ENCODE measurements around the gene ITFG2. TPM values are rescaled to one million over a fixed set of nuclear protein-coding genes. Genes with fewer than 3 reads are reported as not detected.

The ITFG2 gene
- total RNA-seq, 1 experiment from 2014 or later, result 28.1 TPM

DNA sequence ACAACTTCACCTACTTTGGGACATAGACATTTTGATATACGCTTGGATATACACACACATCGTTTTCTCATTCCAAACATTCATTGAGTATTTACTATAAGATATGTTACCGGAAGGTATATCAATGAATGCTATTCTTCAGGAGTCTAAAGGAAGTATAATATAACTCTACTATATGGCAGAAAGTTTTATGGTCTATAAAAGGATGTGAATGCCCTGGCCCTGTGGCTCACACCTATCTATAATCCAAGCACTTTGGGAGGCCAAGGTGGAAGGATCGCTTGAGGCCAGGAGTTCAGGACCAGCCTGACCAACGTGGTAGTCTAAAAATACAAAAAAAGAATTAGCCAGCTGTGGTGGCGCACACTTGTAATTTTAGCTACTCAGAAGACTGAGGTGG is 16.8 kb downstream of the ITFG2 start:
- peaks cover 41% of the 10 kb centered on the region for H3K36me3 Mint-ChIP-seq (ENCODE audit: insufficient read depth, unreplicated experiment)
- H3K27ac Mint-ChIP-seq (ENCODE audit: low read depth, unreplicated experiment), result no peak overlapping the region
- no peak overlapping the region for H3K4me3 Mint-ChIP-seq (ENCODE audit: unreplicated experiment)
- DNase-seq (ENCODE audit: unreplicated experiment), result no peak
- POLR2A ChIA-PET, result no interaction called here
- no peaks in the 10 kb centered on the region for H3K4me1 Mint-ChIP-seq (ENCODE audit: insufficient read depth, unreplicated experiment)
- intact Hi-C loops (cut with micrococcal nuclease), result no loop called here
- TF ChIP-seq, protein P1, sequence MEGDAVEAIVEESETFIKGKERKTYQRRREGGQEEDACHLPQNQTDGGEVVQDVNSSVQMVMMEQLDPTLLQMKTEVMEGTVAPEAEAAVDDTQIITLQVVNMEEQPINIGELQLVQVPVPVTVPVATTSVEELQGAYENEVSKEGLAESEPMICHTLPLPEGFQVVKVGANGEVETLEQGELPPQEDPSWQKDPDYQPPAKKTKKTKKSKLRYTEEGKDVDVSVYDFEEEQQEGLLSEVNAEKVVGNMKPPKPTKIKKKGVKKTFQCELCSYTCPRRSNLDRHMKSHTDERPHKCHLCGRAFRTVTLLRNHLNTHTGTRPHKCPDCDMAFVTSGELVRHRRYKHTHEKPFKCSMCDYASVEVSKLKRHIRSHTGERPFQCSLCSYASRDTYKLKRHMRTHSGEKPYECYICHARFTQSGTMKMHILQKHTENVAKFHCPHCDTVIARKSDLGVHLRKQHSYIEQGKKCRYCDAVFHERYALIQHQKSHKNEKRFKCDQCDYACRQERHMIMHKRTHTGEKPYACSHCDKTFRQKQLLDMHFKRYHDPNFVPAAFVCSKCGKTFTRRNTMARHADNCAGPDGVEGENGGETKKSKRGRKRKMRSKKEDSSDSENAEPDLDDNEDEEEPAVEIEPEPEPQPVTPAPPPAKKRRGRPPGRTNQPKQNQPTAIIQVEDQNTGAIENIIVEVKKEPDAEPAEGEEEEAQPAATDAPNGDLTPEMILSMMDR (IDR thresholded peaks at IDR 0.05; ENCODE audit: unreplicated experiment), result no peak
- no TSS peak for BruUV-seq (replicated peaks)
- H3K27me3 Mint-ChIP-seq (ENCODE audit: insufficient read depth, unreplicated experiment), result no peaks in the 10 kb centered on the region
- CTCF ChIA-PET, result no interaction called here
- H3K9me3 Mint-ChIP-seq (ENCODE audit: unreplicated experiment), result no peaks in the 10 kb centered on the region

DNA sequence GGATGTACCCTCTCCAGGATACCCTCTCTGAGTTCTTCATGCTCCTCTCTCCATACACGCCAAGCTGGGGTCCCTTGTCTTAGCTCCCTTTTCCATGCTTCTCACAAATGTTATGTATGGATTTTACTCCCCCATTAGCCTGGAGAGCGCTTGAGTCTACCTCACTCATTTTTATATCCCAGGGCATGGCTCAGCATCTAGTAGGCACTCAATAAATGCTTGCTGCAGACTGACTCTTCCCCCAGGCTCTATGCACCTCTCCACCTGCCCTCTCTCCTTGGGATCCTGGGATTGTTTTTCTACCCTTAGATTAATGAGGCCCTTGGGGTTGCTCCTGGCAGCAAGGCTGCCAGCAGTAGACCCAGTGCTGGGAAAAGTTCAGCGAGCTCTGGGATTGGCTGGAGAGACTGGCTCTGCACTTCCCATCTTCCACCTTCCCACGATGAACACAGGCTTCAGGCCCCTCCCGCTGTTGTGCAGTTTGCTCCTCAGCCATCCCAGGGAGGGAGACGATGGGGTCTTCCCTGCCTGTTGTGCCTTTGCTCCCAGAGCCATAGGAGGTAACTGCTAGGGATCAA is 20.2 kb downstream of the ITFG2 start:
- CTCF ChIA-PET, result interaction anchor here (0.9 to 1.7 kb wide), 2 partner anchors 12 to 21 kb away, joined by 3 to 4 read pairs; no protein-coding TSS in a partner anchor
- DNase-seq (ENCODE audit: unreplicated experiment), result no peak
- intact Hi-C loops (cut with micrococcal nuclease), result no loop called here
- no TSS peak for BruUV-seq (replicated peaks)
- Mint-ChIP-seq H3K36me3 (ENCODE audit: insufficient read depth, unreplicated experiment) (peaks cover 25% of the 10 kb centered on the region), H3K27ac (ENCODE audit: low read depth, unreplicated experiment) (no peak overlapping the region), H3K27me3 (ENCODE audit: insufficient read depth, unreplicated experiment) (no peaks in the 10 kb centered on the region), H3K4me1 (ENCODE audit: insufficient read depth, unreplicated experiment) (no peaks in the 10 kb centered on the region), H3K4me3 (ENCODE audit: unreplicated experiment) (no peak overlapping the region), H3K9me3 (ENCODE audit: unreplicated experiment) (no peaks in the 10 kb centered on the region)
- TF ChIP-seq, protein P1 (IDR thresholded peaks at IDR 0.05; ENCODE audit: unreplicated experiment), result no peak
- POLR2A ChIA-PET, result no interaction called here

DNA sequence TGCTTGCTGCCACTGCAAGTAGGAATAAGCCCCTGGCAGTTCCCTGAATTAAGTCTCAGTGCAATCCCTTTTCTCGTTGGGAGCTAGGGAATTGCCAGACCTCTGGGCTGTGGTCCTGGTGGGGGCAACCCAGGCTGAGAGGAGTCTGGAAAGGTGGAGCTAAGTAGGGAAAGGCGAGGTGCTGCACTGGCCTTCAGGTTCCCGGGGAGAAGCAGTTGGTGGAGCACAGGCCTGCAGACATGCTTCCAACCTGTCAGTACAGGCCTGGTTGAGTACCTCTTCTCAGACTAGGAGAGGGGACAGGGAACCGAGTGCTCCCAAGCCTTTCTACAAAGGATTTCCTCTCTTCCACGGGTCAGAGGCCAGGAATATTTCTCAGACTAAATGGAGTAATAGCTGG is 20.9 kb downstream of the ITFG2 start:
- Mint-ChIP-seq H3K4me1 (ENCODE audit: insufficient read depth, unreplicated experiment) (no peaks in the 10 kb centered on the region), H3K27me3 (ENCODE audit: insufficient read depth, unreplicated experiment) (no peaks in the 10 kb centered on the region), H3K27ac (ENCODE audit: low read depth, unreplicated experiment) (no peak overlapping the region), H3K36me3 (ENCODE audit: insufficient read depth, unreplicated experiment) (peaks cover 25% of the 10 kb centered on the region), H3K9me3 (ENCODE audit: unreplicated experiment) (no peaks in the 10 kb centered on the region), H3K4me3 (ENCODE audit: unreplicated experiment) (no peak overlapping the region)
- TF ChIP-seq, protein P1 (IDR thresholded peaks at IDR 0.05; ENCODE audit: unreplicated experiment), result no peak
- no TSS peak for BruUV-seq (replicated peaks)
- no peak for DNase-seq (ENCODE audit: unreplicated experiment)
- ChIA-PET POLR2A (interaction anchor here (1.0 kb wide), 1 partner anchor 19 kb away, joined by 5 read pairs; no protein-coding TSS in a partner anchor), CTCF (interaction anchor here (0.9 to 1.7 kb wide), 2 partner anchors 12 to 21 kb away, joined by 3 to 4 read pairs; no protein-coding TSS in a partner anchor)
- intact Hi-C loops (cut with micrococcal nuclease), result no loop called here

DNA sequence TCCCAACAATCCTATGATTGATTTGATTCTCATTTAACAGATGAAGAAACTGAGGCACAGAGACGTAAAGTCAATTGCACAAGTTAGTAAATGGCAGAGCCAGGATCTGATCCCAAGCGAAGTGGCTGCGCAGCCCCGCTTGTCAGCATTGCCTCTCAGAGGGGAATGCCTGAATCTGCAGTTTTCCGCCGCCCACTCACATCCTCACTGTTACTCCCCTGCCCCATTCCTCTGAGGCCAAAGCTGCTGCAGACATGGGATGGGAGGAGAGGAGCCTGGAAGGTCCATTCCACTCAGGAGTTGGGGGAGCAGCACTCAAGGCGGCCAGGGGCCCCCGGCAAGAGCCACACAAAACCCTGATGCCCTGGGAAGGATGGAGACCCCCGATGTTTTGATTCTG is 21.3 kb downstream of the ITFG2 start:
- BruUV-seq (replicated peaks), result no TSS peak
- no peaks in the 10 kb centered on the region for H3K4me1 Mint-ChIP-seq (ENCODE audit: insufficient read depth, unreplicated experiment)
- intact Hi-C loops (cut with micrococcal nuclease), result no loop called here
- H3K4me3 Mint-ChIP-seq (ENCODE audit: unreplicated experiment), result no peak overlapping the region
- no peak for DNase-seq (ENCODE audit: unreplicated experiment)
- TF ChIP-seq, protein P1 (IDR thresholded peaks at IDR 0.05; ENCODE audit: unreplicated experiment), result no peak
- ChIA-PET CTCF (interaction anchor here (0.8 to 1.7 kb wide), 3 partner anchors 11 to 20 kb away, joined by 3 to 4 read pairs (median 4); no protein-coding TSS in a partner anchor), POLR2A (interaction anchor here (1.0 kb wide), 1 partner anchor 20 kb away, joined by 5 read pairs; no protein-coding TSS in a partner anchor)
- peaks cover 25% of the 10 kb centered on the region for H3K36me3 Mint-ChIP-seq (ENCODE audit: insufficient read depth, unreplicated experiment)
- no peak overlapping the region for H3K27ac Mint-ChIP-seq (ENCODE audit: low read depth, unreplicated experiment)
- no peaks in the 10 kb centered on the region for H3K27me3 Mint-ChIP-seq (ENCODE audit: insufficient read depth, unreplicated experiment)
- no peaks in the 10 kb centered on the region for H3K9me3 Mint-ChIP-seq (ENCODE audit: unreplicated experiment)
